Astrocyte of the cerebellum (primary cell): ENCODE measurements around the gene UTP25.

Experiments
- DNase-seq: peaks from one replicate; pipeline ENCODE4 v3.0.0-alpha.2; 2011; ENCODE audit warnings: low read depth
- H3K4me3 ChIP-seq: 2 replicates; pipeline ENCODE4 v1.5.1; 2011; ENCODE audit warnings: mild to moderate bottlenecking, low read depth, low read length, moderate library complexity
- CTCF ChIP-seq: IDR thresholded peaks from 2 replicates; pipeline ENCODE4 v1.5.1; 2012; ENCODE audit warnings: low read length, low read depth, moderate library complexity, mild to moderate bottlenecking; ENCODE audit errors: missing control alignments
- in situ Hi-C: cut with HindIII; loops from 2 replicates; pipeline ENCODE4 v1.10.0; 2017; ENCODE audit warnings: low sequenced_read_pairs

The UTP25 gene

GRCh38 chr1:209838537-209838936 lies 10.8 kb downstream of the UTP25 start:
- TF ChIP-seq CTCF = no peak
- no peak overlapping the region for H3K4me3 ChIP-seq
- DNase-seq = no peak
- in situ Hi-C loops = no loop called here

- in situ Hi-C loops = no loop called here
- H3K4me3 ChIP-seq = no peak overlapping the region
- TF ChIP-seq CTCF = no peak
- peak; percentile 79 for DNase-seq
These were observed 12.2 kb downstream of the UTP25 start for GRCh38 chr1:209839875-209840546.

- TF ChIP-seq CTCF = no peak
- no peak for DNase-seq
- no peak overlapping the region for H3K4me3 ChIP-seq
- in situ Hi-C loops = no loop called here
These were observed 12.8 kb downstream of the UTP25 start for GRCh38 chr1:209840611-209841010.

- TF ChIP-seq CTCF = no peak
- no peak for DNase-seq
- H3K4me3 ChIP-seq = no peak overlapping the region
- in situ Hi-C loops = no loop called here
These were observed 17.1 kb downstream of the UTP25 start for GRCh38 chr1:209844695-209845407.

GRCh38 chr1:209845408-209845725 lies 17.6 kb downstream of the UTP25 start:
- in situ Hi-C loops = no loop called here
- no peak for TF ChIP-seq CTCF

GRCh38 chr1:209849388-209849787 lies 21.6 kb downstream of the UTP25 start:
- DNase-seq = no peak
- TF ChIP-seq CTCF = no peak
- H3K4me3 ChIP-seq = no peak overlapping the region
- in situ Hi-C loops = no loop called here

More at GRCh38 chr1:209845408-209845725, 17.6 kb downstream of the UTP25 start:
- no peak for DNase-seq
- H3K4me3 ChIP-seq = no peak overlapping the region
